Fibroblast of lung (primary cell): ENCODE data around the gene DDC.

Experiments
- EZH2 ChIP-seq: IDR thresholded peaks from 2 replicates; pipeline ENCODE4 v1.5.1; 2012; ENCODE audit warnings: low read length, control low read depth, mild to moderate bottlenecking; ENCODE audit errors: missing control alignments
- TF ChIP-seq, protein P1 (sequence below), 2 donors: IDR thresholded peaks in 1 of 2; conservative IDR thresholded peaks in 1 of 2; 1 replicate in 1 of 2; 2 replicates in 1 of 2; pipeline ENCODE4 v1.5.1; 2011 to 2012; ENCODE audit warnings: low read length in 2 of 2, control low read depth in 1 of 2, inconsistent platforms in 1 of 2, low read depth in 1 of 2, mild to moderate bottlenecking in 1 of 2

DNA sequence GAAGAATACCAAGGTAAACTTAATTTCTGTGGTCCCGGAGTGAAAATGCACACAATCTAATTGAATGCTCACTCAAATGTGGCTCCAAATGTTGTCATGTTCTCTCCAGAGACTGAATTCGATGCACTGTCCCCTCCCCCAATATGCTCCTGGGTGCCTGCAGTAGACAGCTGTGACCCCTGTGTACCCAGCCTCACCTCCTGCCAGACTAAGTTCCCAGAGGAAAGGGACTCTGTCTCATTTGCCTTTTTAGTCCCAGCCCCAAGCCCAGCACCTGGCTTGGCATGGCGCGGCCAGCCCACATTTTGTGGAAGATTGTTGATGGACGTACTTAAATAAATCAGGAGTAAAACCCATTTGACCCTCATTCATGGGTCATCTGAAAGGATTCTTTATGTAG lies 93.2 kb downstream of the DDC start:
- TF ChIP-seq, protein P1, sequence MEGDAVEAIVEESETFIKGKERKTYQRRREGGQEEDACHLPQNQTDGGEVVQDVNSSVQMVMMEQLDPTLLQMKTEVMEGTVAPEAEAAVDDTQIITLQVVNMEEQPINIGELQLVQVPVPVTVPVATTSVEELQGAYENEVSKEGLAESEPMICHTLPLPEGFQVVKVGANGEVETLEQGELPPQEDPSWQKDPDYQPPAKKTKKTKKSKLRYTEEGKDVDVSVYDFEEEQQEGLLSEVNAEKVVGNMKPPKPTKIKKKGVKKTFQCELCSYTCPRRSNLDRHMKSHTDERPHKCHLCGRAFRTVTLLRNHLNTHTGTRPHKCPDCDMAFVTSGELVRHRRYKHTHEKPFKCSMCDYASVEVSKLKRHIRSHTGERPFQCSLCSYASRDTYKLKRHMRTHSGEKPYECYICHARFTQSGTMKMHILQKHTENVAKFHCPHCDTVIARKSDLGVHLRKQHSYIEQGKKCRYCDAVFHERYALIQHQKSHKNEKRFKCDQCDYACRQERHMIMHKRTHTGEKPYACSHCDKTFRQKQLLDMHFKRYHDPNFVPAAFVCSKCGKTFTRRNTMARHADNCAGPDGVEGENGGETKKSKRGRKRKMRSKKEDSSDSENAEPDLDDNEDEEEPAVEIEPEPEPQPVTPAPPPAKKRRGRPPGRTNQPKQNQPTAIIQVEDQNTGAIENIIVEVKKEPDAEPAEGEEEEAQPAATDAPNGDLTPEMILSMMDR (conservative IDR thresholded peaks at IDR 0.05 in 1 of 2, IDR thresholded peaks at IDR 0.05 in 1 of 2; ENCODE audit: low read depth in 1 of 2, low read length in 2 of 2): no peak
- TF ChIP-seq EZH2: no peak
